Measurements from ENCODE around the gene TMEM51. TPM values are rescaled to one million over a fixed set of nuclear protein-coding genes. Genes with fewer than 3 reads are reported as not detected.

The TMEM51 gene
- total and polyA plus RNA-seq, 2 of the 4 experiments (the other 2 are of a cell fraction) = 2.7 to 10.2 TPM

GRCh38 chr1:15107911-15108310, 45.6 kb upstream of the TMEM51 start:
- Histone ChIP-seq H4K91ac (ENCODE audit: insufficient read depth, low read depth, low read length) (no peak overlapping the region), H3K23ac (ENCODE audit: low read depth, low read length) (no peak overlapping the region), H3K14ac (replicated peaks; ENCODE audit: low read depth, low read length) (no peak overlapping the region), H3K79me1 (ENCODE audit: low read depth in 1 of 2, low read length in 2 of 2) (no peaks in the 10 kb centered on the region), H3K4me1 (ENCODE audit: control insufficient read depth, insufficient read depth, low read length) (no peaks in the 10 kb centered on the region; the same call in 1 of the 2 replicates), H4K20me1 (ENCODE audit: insufficient read depth, low read length) (no peaks in the 10 kb centered on the region), H2BK15ac (ENCODE audit: low read depth, low read length) (no peak overlapping the region), H4K8ac (ENCODE audit: low read depth in 2 of 2, low read length in 2 of 2) (no peak overlapping the region), H3K27ac (ENCODE audit: insufficient read depth, low read length) (no peak overlapping the region), H2AFZ (replicated peaks; ENCODE audit: low read length, poor library complexity) (no peak overlapping the region), H3K4me2 (ENCODE audit: low read depth, low read length) (no peak overlapping the region), H2AK9ac (replicated peaks; ENCODE audit: low read depth, low read length, poor library complexity) (no peak overlapping the region), H2BK5ac (ENCODE audit: low read depth, low read length, poor library complexity, severe bottlenecking) (no peak overlapping the region), H3K18ac (ENCODE audit: low read depth, low read length) (no peak overlapping the region), H3K27me3 (ENCODE audit: control insufficient read depth, insufficient read depth, low read length) (no peaks in the 10 kb centered on the region; the same call in 1 of the 2 replicates), H3K4ac (ENCODE audit: low read depth, low read length) (no peak overlapping the region), H3K56ac (ENCODE audit: extremely low read depth, insufficient read depth, low read length) (no peak overlapping the region), H3K4me3 (ENCODE audit: insufficient read depth, low read depth, low read length) (no peak overlapping the region), H3K9ac (ENCODE audit: low read depth, low read length) (no peak overlapping the region), H3K36me3 (ENCODE audit: control insufficient read depth, insufficient read depth, low read length) (no peaks in the 10 kb centered on the region), H2BK120ac (ENCODE audit: low read depth, low read length) (no peak overlapping the region), H3K9me1 (ENCODE audit: insufficient read depth, low read length) (no peaks in the 10 kb centered on the region), H4K5ac (ENCODE audit: low read depth, low read length) (no peak overlapping the region), H2AK5ac (ENCODE audit: low read depth, low read length) (no peak overlapping the region), H3K9me3 (ENCODE audit: control insufficient read depth, insufficient read depth, low read length) (no peaks in the 10 kb centered on the region), H2BK20ac (ENCODE audit: low read depth, low read length) (no peak overlapping the region)
- POLR2A ChIA-PET (ENCODE audit: unreplicated experiment) = no interaction called here
- WGBS, 2 experiments (ENCODE audit: extremely low coverage in 2 of 2, insufficient read length in 1 of 2) = 71% methylated on average over 1 of the region's 4 CpGs; no CpG with 5 or more reads in 1 of the 2 experiments
- BruUV-seq (replicated peaks) = no TSS peak
- CTCF ChIA-PET = no interaction called here
- dilution Hi-C loops (cut with HindIII; ENCODE audit: low sequenced_read_pairs, unreplicated experiment) (no loop called here), in situ Hi-C loops (cut with MboI; ENCODE audit: low sequenced_read_pairs) (no loop called here), intact Hi-C loops (cut with micrococcal nuclease) (no loop called here)
- DNase-seq (no peak), ATAC-seq (ENCODE audit: low read depth) (no peak)
- no peak for TF ChIP-seq RAD21 (IDR thresholded peaks at IDR 0.05; ENCODE audit: low read length)
- TF ChIP-seq NFE2L2 (IDR thresholded peaks at IDR 0.05; ENCODE audit: low read depth, low read length) = no peak
- TF ChIP-seq, protein P1, sequence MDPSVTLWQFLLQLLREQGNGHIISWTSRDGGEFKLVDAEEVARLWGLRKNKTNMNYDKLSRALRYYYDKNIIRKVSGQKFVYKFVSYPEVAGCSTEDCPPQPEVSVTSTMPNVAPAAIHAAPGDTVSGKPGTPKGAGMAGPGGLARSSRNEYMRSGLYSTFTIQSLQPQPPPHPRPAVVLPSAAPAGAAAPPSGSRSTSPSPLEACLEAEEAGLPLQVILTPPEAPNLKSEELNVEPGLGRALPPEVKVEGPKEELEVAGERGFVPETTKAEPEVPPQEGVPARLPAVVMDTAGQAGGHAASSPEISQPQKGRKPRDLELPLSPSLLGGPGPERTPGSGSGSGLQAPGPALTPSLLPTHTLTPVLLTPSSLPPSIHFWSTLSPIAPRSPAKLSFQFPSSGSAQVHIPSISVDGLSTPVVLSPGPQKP (IDR thresholded peaks at IDR 0.05; ENCODE audit: borderline replicate concordance, low read depth, low read length) = no peak
- no peak for TF ChIP-seq CTCF (conservative IDR thresholded peaks at IDR 0.05; ENCODE audit: low read depth, low read length)
- TF ChIP-seq, protein P2, sequence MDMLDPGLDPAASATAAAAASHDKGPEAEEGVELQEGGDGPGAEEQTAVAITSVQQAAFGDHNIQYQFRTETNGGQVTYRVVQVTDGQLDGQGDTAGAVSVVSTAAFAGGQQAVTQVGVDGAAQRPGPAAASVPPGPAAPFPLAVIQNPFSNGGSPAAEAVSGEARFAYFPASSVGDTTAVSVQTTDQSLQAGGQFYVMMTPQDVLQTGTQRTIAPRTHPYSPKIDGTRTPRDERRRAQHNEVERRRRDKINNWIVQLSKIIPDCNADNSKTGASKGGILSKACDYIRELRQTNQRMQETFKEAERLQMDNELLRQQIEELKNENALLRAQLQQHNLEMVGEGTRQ (IDR thresholded peaks at IDR 0.05; ENCODE audit: low read depth, low read length) = no peak
- no peak for TF ChIP-seq MAFK (IDR thresholded peaks at IDR 0.05; ENCODE audit: low read depth, low read length)
- TF ChIP-seq POLR2A (IDR thresholded peaks at IDR 0.05; ENCODE audit: low read depth, low read length) = no peak
- TF ChIP-seq FOS (IDR thresholded peaks at IDR 0.05; ENCODE audit: low read depth, low read length) = no peak
- TF ChIP-seq CEBPB (IDR thresholded peaks at IDR 0.05; ENCODE audit: low read depth, low read length) = no peak
- TF ChIP-seq RCOR1 (IDR thresholded peaks at IDR 0.05; ENCODE audit: insufficient replicate concordance, low read length) = no peak
- TF ChIP-seq MXI1 (IDR thresholded peaks at IDR 0.05; ENCODE audit: borderline replicate concordance, low read depth, low read length) = no peak
- no peak for TF ChIP-seq SMC3 (IDR thresholded peaks at IDR 0.05; ENCODE audit: low read depth, low read length)
- TF ChIP-seq BHLHE40 (IDR thresholded peaks at IDR 0.05; ENCODE audit: low read depth, low read length) = no peak
- no peak for TF ChIP-seq RFX5 (IDR thresholded peaks at IDR 0.05; ENCODE audit: low read depth, low read length)
- no peak for TF ChIP-seq CHD1 (IDR thresholded peaks at IDR 0.05; ENCODE audit: low read depth, low read length)
- TF ChIP-seq MAZ (IDR thresholded peaks at IDR 0.05; ENCODE audit: borderline replicate concordance, low read depth, low read length) = no peak

All from IMR-90 (cell line).